H9 (cell line): ENCODE measurements around the gene CLEC16A. TPM values are rescaled to one million over a fixed set of nuclear protein-coding genes. Genes with fewer than 3 reads are reported as not detected.

Experiments
- DNase-seq: peaks from one replicate; pipeline ENCODE4 v3.0.0-alpha.2; 2017
- H2AFZ ChIP-seq: one replicate; pipeline ENCODE4 v1.6.1; 2013; ENCODE audit warnings: mild to moderate bottlenecking, low read length, control low read depth, moderate library complexity
- H2AK5ac ChIP-seq: 2 replicates; pipeline ENCODE4 v1.6.1; 2013; ENCODE audit warnings: low read length, control low read depth, mixed read lengths; ENCODE audit not compliant: insufficient read length
- H2BK120ac ChIP-seq: one replicate; pipeline ENCODE4 v1.6.1; 2013; ENCODE audit warnings: low read depth, mild to moderate bottlenecking, low read length, control low read depth, inconsistent platforms; ENCODE audit not compliant: poor library complexity, severe bottlenecking
- H2BK12ac ChIP-seq: 2 replicates; pipeline ENCODE4 v1.6.1; 2013; ENCODE audit warnings: low read length, control low read depth, mixed read lengths, low read depth; ENCODE audit not compliant: insufficient read length
- H2BK15ac ChIP-seq: 2 replicates; pipeline ENCODE4 v1.6.1; 2013; ENCODE audit warnings: low read depth, low read length, control low read depth
- H2BK20ac ChIP-seq: one replicate; pipeline ENCODE4 v1.6.1; 2013; ENCODE audit warnings: low read depth, mild to moderate bottlenecking, low read length, control low read depth, inconsistent platforms; ENCODE audit not compliant: poor library complexity, severe bottlenecking
- H2BK5ac ChIP-seq: 2 replicates; pipeline ENCODE4 v1.6.1; 2013; ENCODE audit warnings: low read length, control low read depth, mixed read lengths; ENCODE audit not compliant: insufficient read length
- H3K14ac ChIP-seq: 2 replicates; pipeline ENCODE4 v1.6.1; 2013; ENCODE audit warnings: low read length, control low read depth; ENCODE audit not compliant: insufficient read depth
- H3K18ac ChIP-seq: 2 replicates; pipeline ENCODE4 v1.6.1; 2013; ENCODE audit warnings: low read depth, mild to moderate bottlenecking, mixed read lengths, low read length, control low read depth; ENCODE audit not compliant: insufficient read length
- H3K23ac ChIP-seq: 2 replicates; pipeline ENCODE4 v1.6.1; 2013; ENCODE audit warnings: low read length, control low read depth, mixed read lengths, low read depth; ENCODE audit not compliant: insufficient read length
- H3K23me2 ChIP-seq: 2 replicates; pipeline ENCODE4 v1.6.1; 2013; ENCODE audit warnings: low read depth, mild to moderate bottlenecking, mixed read lengths, low read length, control low read depth; ENCODE audit not compliant: insufficient read length, poor library complexity, severe bottlenecking
- H3K27ac ChIP-seq: 2 replicates; pipeline ENCODE4 v1.5.1; 2013; ENCODE audit warnings: low read length, control low read depth, mixed read lengths, low read depth; ENCODE audit not compliant: insufficient read length
- H3K27me3 ChIP-seq: 2 replicates; pipeline ENCODE4 v1.6.1; 2013; ENCODE audit warnings: low read length, control low read depth, inconsistent platforms; ENCODE audit not compliant: insufficient read depth
- H3K4ac ChIP-seq: 2 replicates; pipeline ENCODE4 v1.6.1; 2013; ENCODE audit warnings: low read depth, mild to moderate bottlenecking, control low read depth, inconsistent platforms, low read length, moderate library complexity
- H3K4me1 ChIP-seq: 2 replicates; pipeline ENCODE4 v1.6.1; 2013; ENCODE audit warnings: low read length, control low read depth, inconsistent platforms; ENCODE audit not compliant: insufficient read depth
- H3K4me2 ChIP-seq: 2 replicates; pipeline ENCODE4 v1.6.1; 2013; ENCODE audit warnings: low read length, control low read depth, mixed read lengths; ENCODE audit not compliant: insufficient read length, insufficient read depth
- H3K56ac ChIP-seq: 2 replicates; pipeline ENCODE4 v1.6.1; 2013; ENCODE audit warnings: low read depth, mild to moderate bottlenecking, mixed read lengths, low read length, control low read depth; ENCODE audit not compliant: insufficient read length
- H3K79me1 ChIP-seq: 2 replicates; pipeline ENCODE4 v1.6.1; 2013; ENCODE audit warnings: low read depth, mild to moderate bottlenecking, moderate library complexity, low read length, control low read depth, inconsistent platforms; ENCODE audit not compliant: insufficient read depth, poor library complexity, severe bottlenecking
- H3K79me2 ChIP-seq: 2 replicates; pipeline ENCODE4 v1.6.1; 2013; ENCODE audit warnings: low read length, control low read depth, inconsistent platforms; ENCODE audit not compliant: insufficient read depth
- H3K9ac ChIP-seq: 2 replicates; pipeline ENCODE4 v1.6.1; 2013; ENCODE audit warnings: low read length, control low read depth, mixed read lengths; ENCODE audit not compliant: insufficient read length; ENCODE audit errors: extremely low read depth
- H3K9me3 ChIP-seq: one replicate; pipeline ENCODE4 v1.6.1; 2013; ENCODE audit warnings: low read depth, low read length, inconsistent platforms; ENCODE audit not compliant: control insufficient read depth
- H3T11ph ChIP-seq: one replicate; pipeline ENCODE4 v1.6.1; 2013; ENCODE audit warnings: mild to moderate bottlenecking, low read length, control low read depth, inconsistent platforms
- H4K20me1 ChIP-seq: one replicate; pipeline ENCODE4 v1.6.1; 2013; ENCODE audit not compliant: control insufficient read depth, insufficient read length, insufficient read depth
- H4K5ac ChIP-seq: 2 replicates; pipeline ENCODE4 v1.6.1; 2013; ENCODE audit warnings: low read depth, mild to moderate bottlenecking, mixed read lengths, low read length, control low read depth; ENCODE audit not compliant: insufficient read length
- H4K8ac ChIP-seq: replicated peaks from 2 replicates; pipeline ENCODE4 v1.6.1; 2013; ENCODE audit warnings: low read length, control low read depth, mixed read lengths, low read depth; ENCODE audit not compliant: insufficient read length
- H4K91ac ChIP-seq: 2 replicates; pipeline ENCODE4 v1.6.1; 2013; ENCODE audit warnings: low read depth, mild to moderate bottlenecking, moderate library complexity, mixed read lengths, low read length, control low read depth; ENCODE audit not compliant: insufficient read length
- H3K27ac Mint-ChIP-seq, 3 experiments: 2 replicates in 2 of 3; 3 replicates in 1 of 3; pipeline ENCODE4 v1.8.0; 2020 to 2021; ENCODE audit warnings: mixed read lengths in 3 of 3, mild to moderate bottlenecking in 1 of 3, moderate library complexity in 1 of 3
- H3K27me3 Mint-ChIP-seq: 2 replicates; pipeline ENCODE4 v1.8.0; 2021; ENCODE audit warnings: low read depth, mild to moderate bottlenecking, moderate library complexity, mixed read lengths
- H3K36me3 Mint-ChIP-seq, 3 experiments: 2 replicates in 2 of 3; 3 replicates in 1 of 3; pipeline ENCODE4 v1.8.0; 2020 to 2021; ENCODE audit warnings: low read depth in 3 of 3, mixed read lengths in 3 of 3; ENCODE audit not compliant: insufficient read depth in 1 of 3
- H3K4me1 Mint-ChIP-seq, 2 experiments: 2 replicates each; pipeline ENCODE4 v1.8.0; 2020; ENCODE audit warnings: mixed read lengths in 2 of 2
- H3K4me3 Mint-ChIP-seq, 2 experiments: 2 replicates in 1 of 2; 3 replicates in 1 of 2; pipeline ENCODE4 v1.8.0; 2020 to 2021; ENCODE audit warnings: mild to moderate bottlenecking in 2 of 2, mixed read lengths in 2 of 2, moderate library complexity in 1 of 2
- H3K9me3 Mint-ChIP-seq, 2 experiments: 2 replicates in 1 of 2; 3 replicates in 1 of 2; pipeline ENCODE4 v1.8.0; 2020; ENCODE audit warnings: mild to moderate bottlenecking in 2 of 2, mixed read lengths in 2 of 2, moderate library complexity in 1 of 2
- CTCF ChIP-seq: fragments of 200-600 bp; sonication (generic); conservative IDR thresholded peaks from 3 replicates; pipeline ENCODE4 v1.8.0; 2021; ENCODE audit warnings: antibody characterized with exemption, mild to moderate bottlenecking
- WGBS: extraction: QIAGEN DNeasy Blood & Tissue Kit; methylation state at CpG from one replicate; pipeline ENCODE4 v1.1.7; 2013; ENCODE audit warnings: missing lambda C conversion rate, low lambda C conversion rate, mixed read lengths; ENCODE audit not compliant: insufficient read length; ENCODE audit errors: extremely low coverage; 5-methylcytosine and 5-hydroxymethylcytosine counted together
- total RNA-seq: library from RNA; stranded (reverse); gene quantifications from 2 replicates; pipeline ENCODE4 v1.2.1, GENCODE V29; 2021

Gene CLEC16A
- total RNA-seq, 1 experiment from 2014 or later, result 15.2 TPM

GRCh38 chr16:11190588-11191560 is 246.5 kb downstream of the CLEC16A start:
- no peak for TF ChIP-seq CTCF
- no peaks in the 10 kb centered on the region for H3K27me3 ChIP-seq
- no peak overlapping the region for H2BK120ac ChIP-seq
- H3K4me1 ChIP-seq, result peaks cover 3% of the 10 kb centered on the region
- H2BK15ac ChIP-seq, result no peak overlapping the region; the same call in 1 of the 2 replicates
- no peak overlapping the region for H3K4ac ChIP-seq
- no peak overlapping the region for H3K23ac ChIP-seq
- H3K4me2 ChIP-seq, result no peak overlapping the region
- H3K9ac ChIP-seq, result no peak overlapping the region
- no peaks in the 10 kb centered on the region; a peak in 1 of 7 replicates for H3K36me3 Mint-ChIP-seq
- peaks cover 7% of the 10 kb centered on the region for H3K27me3 Mint-ChIP-seq
- peaks cover 0 to 3% of the 10 kb centered on the region in 2 experiments; a peak in 1 of 5 replicates for H3K9me3 Mint-ChIP-seq
- no peak overlapping the region for H3K4me3 Mint-ChIP-seq
- H2BK20ac ChIP-seq, result no peak overlapping the region
- no peak overlapping the region for H2BK12ac ChIP-seq
- no peak overlapping the region for H3K56ac ChIP-seq
- H4K8ac ChIP-seq, result no peak overlapping the region
- no peak overlapping the region for H4K91ac ChIP-seq
- WGBS, result no CpG with 5 or more reads among the region's 15 CpGs
- H3K9me3 ChIP-seq, result no peaks in the 10 kb centered on the region
- peaks cover 12 to 19% of the 10 kb centered on the region in 2 experiments for H3K4me1 Mint-ChIP-seq
- no peak overlapping the region for H2AFZ ChIP-seq
- H3K27ac ChIP-seq, result no peak overlapping the region
- no peaks in the 10 kb centered on the region for H3K23me2 ChIP-seq
- peak overlapping the region; percentile 14; the same call in 1 of the 2 replicates for H3K14ac ChIP-seq
- peak overlapping the region in 1 of 3 experiments; percentile 5; a peak in 1 of 7 replicates for H3K27ac Mint-ChIP-seq
- no peaks in the 10 kb centered on the region for H4K20me1 ChIP-seq
- no peak overlapping the region for H3T11ph ChIP-seq
- no peak overlapping the region for H4K5ac ChIP-seq
- no peak overlapping the region for H3K18ac ChIP-seq
- no peaks in the 10 kb centered on the region for H3K79me1 ChIP-seq
- no peak for DNase-seq
- H2AK5ac ChIP-seq, result no peak overlapping the region
- H3K79me2 ChIP-seq, result no peaks in the 10 kb centered on the region
- no peak overlapping the region for H2BK5ac ChIP-seq
